GM19468 (cell line): ENCODE data around the gene PAWR.
"Not testable (repeated sequence)": the region's sequence is repeated elsewhere in the genome, so short reads cannot be mapped to it uniquely, and the experiment has no call there.

ENCODE experiments used
- ATAC-seq: cut with Tn5 transposase; IDR thresholded peaks from one replicate; pipeline ENCODE4 v1.9.1; 2021; ENCODE audit warnings: mild to moderate bottlenecking, moderate library complexity, moderate number of reproducible peaks; ENCODE audit not compliant: unreplicated experiment; ENCODE audit errors: extremely low read depth

The PAWR gene

GRCh38 chr12:79601908-79602307 lies 88.9 kb downstream of the PAWR start:
- no peak for ATAC-seq

- no peak for ATAC-seq
These were observed 92.9 kb downstream of the PAWR start for GRCh38 chr12:79597910-79598309.

GRCh38 chr12:79596719-79597350 lies 93.9 kb downstream of the PAWR start:
- no peak for ATAC-seq

- no peak for ATAC-seq
These were observed 95.5 kb downstream of the PAWR start for GRCh38 chr12:79595273-79595672.

GRCh38 chr12:79592865-79593264 lies 97.9 kb downstream of the PAWR start:
- ATAC-seq = no peak

GRCh38 chr12:79591988-79592387 lies 98.8 kb downstream of the PAWR start:
- ATAC-seq = no peak

GRCh38 chr12:79590751-79591150 lies 100.0 kb downstream of the PAWR start:
- ATAC-seq = no peak

GRCh38 chr12:79587368-79587767 lies 103.4 kb downstream of the PAWR start:
- no peak for ATAC-seq

GRCh38 chr12:79585147-79585546 lies 105.6 kb downstream of the PAWR start:
- no peak for ATAC-seq

- ATAC-seq = no peak
These were observed 116.9 kb downstream of the PAWR start for GRCh38 chr12:79573820-79574219.

GRCh38 chr12:79569679-79570078 lies 121.1 kb downstream of the PAWR start:
- ATAC-seq = no peak

GRCh38 chr12:79567175-79567563 lies 123.6 kb downstream of the PAWR start:
- ATAC-seq = no peak

GRCh38 chr12:79566452-79567174 lies 124.2 kb downstream of the PAWR start:
- no peak for ATAC-seq

GRCh38 chr12:79564727-79565350 lies 125.9 kb downstream of the PAWR start:
- not testable (repeated sequence) for ATAC-seq

- no peak for ATAC-seq
These were observed 127.6 kb downstream of the PAWR start for GRCh38 chr12:79563021-79563740.

GRCh38 chr12:79561401-79562132 lies 129.2 kb downstream of the PAWR start:
- no peak for ATAC-seq

- ATAC-seq = no peak
These were observed 130.4 kb downstream of the PAWR start for GRCh38 chr12:79560225-79560889.

GRCh38 chr12:79559591-79559990 lies 131.2 kb downstream of the PAWR start:
- no peak for ATAC-seq

GRCh38 chr12:79558924-79559469 lies 131.8 kb downstream of the PAWR start:
- ATAC-seq = no peak
